GM12878 (cell line): ENCODE measurements around the gene RALGPS1. TPM values are rescaled to one million over a fixed set of nuclear protein-coding genes. Genes with fewer than 3 reads are reported as not detected.

Experiments
- ATAC-seq: fragments of 200-7000 bp; cut with Tn5 transposase; 3 replicates; pipeline ENCODE4 v1.9.1; 2020; ENCODE audit warnings: mild to moderate bottlenecking, moderate library complexity
- BruUV-seq: library from RNA; stranded (reverse); fragments of 400-500 nt; replicated peaks from 2 replicates; lab custom pipeline; 2021; lab: Mats Ljungman, UMichigan
- CTCF ChIA-PET: fragments of 300-600 bp; sonication (Branson Sonifier 250); formaldehyde crosslinking; extraction: SDS; loops from one replicate; lab custom pipeline; 2021; ENCODE audit warnings: inconsistent platforms; lab: Yijun Ruan, JAX
- POLR2A ChIA-PET: fragments of 350-600 bp; formaldehyde crosslinking; extraction: SDS; loops from one replicate; lab custom pipeline; 2021; ENCODE audit warnings: inconsistent platforms; lab: Charles Lee
- RAD21 ChIA-PET: fragments of 300-600 bp; sonication (Branson Sonifier 250); formaldehyde crosslinking; loops from one replicate; lab custom pipeline; 2023; ENCODE audit warnings: antibody characterized with exemption; ENCODE audit not compliant: unreplicated experiment; lab: Charles Lee
- SMC1A ChIA-PET: fragments of 300-600 bp; sonication (Branson Sonifier 250); formaldehyde crosslinking; loops from one replicate; lab custom pipeline; 2023; ENCODE audit not compliant: unreplicated experiment, uncharacterized antibody; lab: Charles Lee
- DNase-seq: peaks from one replicate; pipeline ENCODE4 v3.0.0-alpha.2; 2011; ENCODE audit warnings: low read depth, low spot score
- FAIRE-seq: peaks from 3 replicates; lab custom pipeline; 2011; peaks lifted over from hg19 to GRCh38; lab: Jason Lieb, UNC
- H2AFZ ChIP-seq: 2 replicates; pipeline ENCODE4 v1.6.0; 2011; ENCODE audit warnings: low read depth, low read length, control low read depth; ENCODE audit not compliant: control insufficient read depth
- H3K27ac ChIP-seq: 2 replicates; pipeline ENCODE4 v1.5.1; 2011; ENCODE audit warnings: control low read depth; ENCODE audit not compliant: control insufficient read depth, insufficient read depth
- H3K27me3 ChIP-seq, 2 experiments: replicated peaks in 1 of 2; 2 replicates each; pipeline versions ENCODE4 v1.6.0 to v1.6.1; 2011; ENCODE audit warnings: low read length in 1 of 2; ENCODE audit not compliant: control insufficient read depth in 2 of 2, insufficient read depth in 2 of 2
- H3K36me3 ChIP-seq, 2 experiments: 2 replicates each; pipeline ENCODE4 v1.5.1; 2011; ENCODE audit warnings: low read length in 1 of 2; ENCODE audit not compliant: control insufficient read depth in 2 of 2, insufficient read depth in 2 of 2
- H3K4me1 ChIP-seq: 2 replicates; pipeline ENCODE4 v1.6.1; 2011; ENCODE audit warnings: mild to moderate bottlenecking, low read length, moderate library complexity, mixed read lengths; ENCODE audit not compliant: control insufficient read depth, insufficient read depth
- H3K4me2 ChIP-seq: 2 replicates; pipeline ENCODE4 v1.6.0; 2011; ENCODE audit warnings: control low read depth; ENCODE audit not compliant: control insufficient read depth, insufficient read depth
- H3K4me3 ChIP-seq: fragments of 200-600 bp; sonication (generic); 2 replicates; pipeline ENCODE4 v1.5.1; 2016
- H3K79me2 ChIP-seq: 2 replicates; pipeline ENCODE4 v1.6.0; 2011; ENCODE audit warnings: low read length; ENCODE audit not compliant: control insufficient read depth, insufficient read depth
- H3K9ac ChIP-seq: 2 replicates; pipeline ENCODE4 v1.8.0; 2011; ENCODE audit warnings: low read length, control low read depth, mixed read lengths; ENCODE audit not compliant: control insufficient read depth, insufficient read depth
- H3K9me3 ChIP-seq: replicated peaks from 3 replicates; pipeline ENCODE4 v1.5.1; 2011; ENCODE audit warnings: mild to moderate bottlenecking, low read length; ENCODE audit not compliant: control insufficient read depth, insufficient read depth
- H4K20me1 ChIP-seq: 2 replicates; pipeline ENCODE4 v1.6.0; 2011; ENCODE audit not compliant: control insufficient read depth, insufficient read depth
- EZH2 ChIP-seq: IDR thresholded peaks from 2 replicates; pipeline ENCODE4 v1.6.1; 2012; ENCODE audit warnings: low read depth, mild to moderate bottlenecking, control low read depth, inconsistent platforms, low read length, borderline replicate concordance; ENCODE audit not compliant: control insufficient read depth
- MTA2 ChIP-seq: fragments of 450-650 bp; IDR thresholded peaks from 2 replicates; pipeline ENCODE4 v1.6.1; 2016; ENCODE audit warnings: low read depth, mild to moderate bottlenecking, moderate library complexity
- RB1 ChIP-seq: fragments of 450-650 bp; formaldehyde crosslinking; IDR thresholded peaks from 2 replicates; pipeline ENCODE4 v1.6.1; 2017; ENCODE audit warnings: mild to moderate bottlenecking, borderline replicate concordance
- ZNF217 ChIP-seq: fragments of 450-650 bp; IDR thresholded peaks from 2 replicates; pipeline ENCODE4 v1.6.1; 2017; ENCODE audit warnings: antibody characterized with exemption, mild to moderate bottlenecking
- WGBS: methylation state at CpG from one replicate; pipeline ENCODE4 v1.1.6; 2016; ENCODE audit warnings: low lambda C conversion rate; ENCODE audit not compliant: insufficient replicate concordance, insufficient coverage; ENCODE audit errors: missing lambda C conversion rate; 5-methylcytosine and 5-hydroxymethylcytosine counted together
- in situ Hi-C: fragments of 300-500 bp; cut with MboI; formaldehyde crosslinking; loops from 9 replicates; pipeline ENCODE4 v1.14.3; 2018; ENCODE audit warnings: mixed read lengths
- intact Hi-C: fragments of 100-400 bp; cut with micrococcal nuclease; formaldehyde crosslinking; loops from one replicate; pipeline ENCODE4 v1.14.2; 2022; ENCODE audit not compliant: unreplicated experiment
- polyA plus RNA-seq, 11 experiments: library from polyadenylated mRNA; depleted of rRNA in 4 of 11; unstranded in 6 of 11; stranded (reverse) in 5 of 11; fragments of >200 nt; fragmentation: Nextera tagmentation in 4 of 11; fragmentation: Illumina TruSeq in 1 of 11; extraction: Ambion mirVana in 4 of 11; extraction: Trizol in 1 of 11; gene quantifications; 1 replicate in 1 of 11; 2 replicates in 10 of 11; pipeline versions ENCODE4 v1.2.1 to v1.2.3, GENCODE V29; 2011 to 2016; ENCODE audit warnings: inconsistent platforms in 2 of 11, missing spikeins in 2 of 11, low read depth in 1 of 11
- total RNA-seq, 4 experiments: library from RNA; depleted of rRNA in 3 of 4; stranded (reverse); fragments of >200 nt in 3 of 4; fragmentation: Illumina TruSeq in 1 of 4; extraction: Trizol in 1 of 4; gene quantifications; 2 replicates each; pipeline versions ENCODE4 v1.2.1 to v1.2.3, GENCODE V29; 2013 to 2021
- TF ChIP-seq, protein P1 (sequence below): IDR thresholded peaks from 2 replicates; pipeline ENCODE4 v1.6.1; 2012; ENCODE audit warnings: low read depth, low read length, improper control_type of control experiment
- TF ChIP-seq, protein P2 (sequence below): IDR thresholded peaks from 2 replicates; pipeline ENCODE4 v1.6.1; 2012; ENCODE audit warnings: low read depth, low read length, improper control_type of control experiment
- TF ChIP-seq, protein P3 (sequence below): IDR thresholded peaks from 2 replicates; pipeline ENCODE4 v1.6.1; 2012; ENCODE audit warnings: low read length, inconsistent platforms
- TF ChIP-seq, protein P4 (sequence below), 3 experiments: IDR thresholded peaks in 2 of 3; conservative IDR thresholded peaks in 1 of 3; 2 replicates each; pipeline ENCODE4 v1.5.1; 2011; ENCODE audit warnings: low read depth in 3 of 3, low read length in 3 of 3, mild to moderate bottlenecking in 3 of 3, control low read depth in 2 of 3, moderate library complexity in 2 of 3, inconsistent platforms in 1 of 3, mixed read lengths in 1 of 3; ENCODE audit not compliant: control insufficient read depth in 2 of 3, insufficient read depth in 1 of 3; ENCODE audit errors: extremely low read depth in 1 of 3
- TF ChIP-seq, protein P5 (sequence below): IDR thresholded peaks from 2 replicates; pipeline ENCODE4 v1.6.1; 2011; ENCODE audit warnings: low read depth, low read length, improper control_type of control experiment, borderline replicate concordance
- TF ChIP-seq, protein P6 (sequence below): IDR thresholded peaks from 2 replicates; pipeline ENCODE4 v1.6.1; 2012; ENCODE audit warnings: improper control_type of control experiment, low read depth, low read length; ENCODE audit not compliant: insufficient replicate concordance

The RALGPS1 gene
- total and polyA plus RNA-seq, 10 of the 15 experiments (the other 5 are each of a cell fraction or from before 2014, with no cell fraction given): 0.13 to 5.6 (median 2.7) TPM

DNA sequence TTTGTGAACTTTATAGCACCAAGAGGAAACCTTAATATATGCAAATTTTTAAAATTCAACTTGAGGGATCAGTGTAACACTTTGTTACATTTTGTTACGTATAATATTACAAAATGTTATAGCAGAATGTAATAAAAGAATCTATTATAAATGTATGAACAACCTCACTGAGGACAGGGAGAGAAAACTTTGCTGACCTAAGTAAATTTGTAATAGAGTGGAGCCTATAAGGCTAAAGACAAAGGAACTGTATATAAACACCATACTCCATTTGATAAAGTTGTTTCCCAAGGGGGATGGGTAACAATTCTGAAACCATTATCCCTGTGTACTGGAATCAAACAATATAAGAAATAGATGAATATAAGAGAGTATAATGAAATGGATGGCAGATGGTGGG is 130.6 kb downstream of the RALGPS1 start:
- no peak overlapping the region for H2AFZ ChIP-seq
- H3K27ac ChIP-seq: no peak overlapping the region
- no peak overlapping the region for H3K4me2 ChIP-seq
- H4K20me1 ChIP-seq: 0 out of 2 replicates have a peak, but pooled peaks cover 2% of the 10 kb centered on the region
- H3K9me3 ChIP-seq: no peaks in the 10 kb centered on the region
- ChIA-PET SMC1A (interaction anchor here (0.8 kb wide), 1 partner anchor 14 kb away, joined by 3 read pairs; no protein-coding TSS in a partner anchor), RAD21 (interaction anchor here (1.9 kb wide), 1 partner anchor 121 kb away, joined by 4 read pairs; no protein-coding TSS in a partner anchor), POLR2A (no interaction called here), CTCF (no interaction called here)
- H3K9ac ChIP-seq: no peak overlapping the region
- no peak overlapping the region for H3K4me3 ChIP-seq
- intact Hi-C loops (no loop called here), in situ Hi-C loops (no loop called here)
- no TSS peak for BruUV-seq
- peaks cover 12% of the 10 kb centered on the region for H3K4me1 ChIP-seq
- DNase-seq: no peak
- H3K36me3 ChIP-seq: no peaks in the 10 kb centered on the region
- H3K79me2 ChIP-seq: no peaks in the 10 kb centered on the region
- H3K27me3 ChIP-seq: no peaks in the 10 kb centered on the region
- no peak for ATAC-seq
- 79% methylated on average over 1 of the region's 1 CpG for WGBS
- no peak for FAIRE-seq
- TF ChIP-seq RB1 (no peak), MTA2 (no peak), ZNF217 (no peak), EZH2 (no peak)
- TF ChIP-seq, protein P1, sequence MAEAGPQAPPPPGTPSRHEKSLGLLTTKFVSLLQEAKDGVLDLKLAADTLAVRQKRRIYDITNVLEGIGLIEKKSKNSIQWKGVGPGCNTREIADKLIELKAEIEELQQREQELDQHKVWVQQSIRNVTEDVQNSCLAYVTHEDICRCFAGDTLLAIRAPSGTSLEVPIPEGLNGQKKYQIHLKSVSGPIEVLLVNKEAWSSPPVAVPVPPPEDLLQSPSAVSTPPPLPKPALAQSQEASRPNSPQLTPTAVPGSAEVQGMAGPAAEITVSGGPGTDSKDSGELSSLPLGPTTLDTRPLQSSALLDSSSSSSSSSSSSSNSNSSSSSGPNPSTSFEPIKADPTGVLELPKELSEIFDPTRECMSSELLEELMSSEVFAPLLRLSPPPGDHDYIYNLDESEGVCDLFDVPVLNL: no peak
- TF ChIP-seq, protein P2, sequence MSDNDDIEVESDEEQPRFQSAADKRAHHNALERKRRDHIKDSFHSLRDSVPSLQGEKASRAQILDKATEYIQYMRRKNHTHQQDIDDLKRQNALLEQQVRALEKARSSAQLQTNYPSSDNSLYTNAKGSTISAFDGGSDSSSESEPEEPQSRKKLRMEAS: no peak
- TF ChIP-seq, protein P3, sequence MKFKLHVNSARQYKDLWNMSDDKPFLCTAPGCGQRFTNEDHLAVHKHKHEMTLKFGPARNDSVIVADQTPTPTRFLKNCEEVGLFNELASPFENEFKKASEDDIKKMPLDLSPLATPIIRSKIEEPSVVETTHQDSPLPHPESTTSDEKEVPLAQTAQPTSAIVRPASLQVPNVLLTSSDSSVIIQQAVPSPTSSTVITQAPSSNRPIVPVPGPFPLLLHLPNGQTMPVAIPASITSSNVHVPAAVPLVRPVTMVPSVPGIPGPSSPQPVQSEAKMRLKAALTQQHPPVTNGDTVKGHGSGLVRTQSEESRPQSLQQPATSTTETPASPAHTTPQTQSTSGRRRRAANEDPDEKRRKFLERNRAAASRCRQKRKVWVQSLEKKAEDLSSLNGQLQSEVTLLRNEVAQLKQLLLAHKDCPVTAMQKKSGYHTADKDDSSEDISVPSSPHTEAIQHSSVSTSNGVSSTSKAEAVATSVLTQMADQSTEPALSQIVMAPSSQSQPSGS: no peak
- TF ChIP-seq, protein P4, sequence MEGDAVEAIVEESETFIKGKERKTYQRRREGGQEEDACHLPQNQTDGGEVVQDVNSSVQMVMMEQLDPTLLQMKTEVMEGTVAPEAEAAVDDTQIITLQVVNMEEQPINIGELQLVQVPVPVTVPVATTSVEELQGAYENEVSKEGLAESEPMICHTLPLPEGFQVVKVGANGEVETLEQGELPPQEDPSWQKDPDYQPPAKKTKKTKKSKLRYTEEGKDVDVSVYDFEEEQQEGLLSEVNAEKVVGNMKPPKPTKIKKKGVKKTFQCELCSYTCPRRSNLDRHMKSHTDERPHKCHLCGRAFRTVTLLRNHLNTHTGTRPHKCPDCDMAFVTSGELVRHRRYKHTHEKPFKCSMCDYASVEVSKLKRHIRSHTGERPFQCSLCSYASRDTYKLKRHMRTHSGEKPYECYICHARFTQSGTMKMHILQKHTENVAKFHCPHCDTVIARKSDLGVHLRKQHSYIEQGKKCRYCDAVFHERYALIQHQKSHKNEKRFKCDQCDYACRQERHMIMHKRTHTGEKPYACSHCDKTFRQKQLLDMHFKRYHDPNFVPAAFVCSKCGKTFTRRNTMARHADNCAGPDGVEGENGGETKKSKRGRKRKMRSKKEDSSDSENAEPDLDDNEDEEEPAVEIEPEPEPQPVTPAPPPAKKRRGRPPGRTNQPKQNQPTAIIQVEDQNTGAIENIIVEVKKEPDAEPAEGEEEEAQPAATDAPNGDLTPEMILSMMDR (IDR thresholded peaks at IDR 0.05 in 2 of 3, conservative IDR thresholded peaks at IDR 0.05 in 1 of 3; ENCODE audit: control insufficient read depth in 2 of 3, extremely low read depth in 1 of 3, insufficient read depth in 1 of 3, low read depth in 3 of 3, low read length in 3 of 3): no peak
- TF ChIP-seq, protein P5, sequence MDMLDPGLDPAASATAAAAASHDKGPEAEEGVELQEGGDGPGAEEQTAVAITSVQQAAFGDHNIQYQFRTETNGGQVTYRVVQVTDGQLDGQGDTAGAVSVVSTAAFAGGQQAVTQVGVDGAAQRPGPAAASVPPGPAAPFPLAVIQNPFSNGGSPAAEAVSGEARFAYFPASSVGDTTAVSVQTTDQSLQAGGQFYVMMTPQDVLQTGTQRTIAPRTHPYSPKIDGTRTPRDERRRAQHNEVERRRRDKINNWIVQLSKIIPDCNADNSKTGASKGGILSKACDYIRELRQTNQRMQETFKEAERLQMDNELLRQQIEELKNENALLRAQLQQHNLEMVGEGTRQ: no peak
- TF ChIP-seq, protein P6, sequence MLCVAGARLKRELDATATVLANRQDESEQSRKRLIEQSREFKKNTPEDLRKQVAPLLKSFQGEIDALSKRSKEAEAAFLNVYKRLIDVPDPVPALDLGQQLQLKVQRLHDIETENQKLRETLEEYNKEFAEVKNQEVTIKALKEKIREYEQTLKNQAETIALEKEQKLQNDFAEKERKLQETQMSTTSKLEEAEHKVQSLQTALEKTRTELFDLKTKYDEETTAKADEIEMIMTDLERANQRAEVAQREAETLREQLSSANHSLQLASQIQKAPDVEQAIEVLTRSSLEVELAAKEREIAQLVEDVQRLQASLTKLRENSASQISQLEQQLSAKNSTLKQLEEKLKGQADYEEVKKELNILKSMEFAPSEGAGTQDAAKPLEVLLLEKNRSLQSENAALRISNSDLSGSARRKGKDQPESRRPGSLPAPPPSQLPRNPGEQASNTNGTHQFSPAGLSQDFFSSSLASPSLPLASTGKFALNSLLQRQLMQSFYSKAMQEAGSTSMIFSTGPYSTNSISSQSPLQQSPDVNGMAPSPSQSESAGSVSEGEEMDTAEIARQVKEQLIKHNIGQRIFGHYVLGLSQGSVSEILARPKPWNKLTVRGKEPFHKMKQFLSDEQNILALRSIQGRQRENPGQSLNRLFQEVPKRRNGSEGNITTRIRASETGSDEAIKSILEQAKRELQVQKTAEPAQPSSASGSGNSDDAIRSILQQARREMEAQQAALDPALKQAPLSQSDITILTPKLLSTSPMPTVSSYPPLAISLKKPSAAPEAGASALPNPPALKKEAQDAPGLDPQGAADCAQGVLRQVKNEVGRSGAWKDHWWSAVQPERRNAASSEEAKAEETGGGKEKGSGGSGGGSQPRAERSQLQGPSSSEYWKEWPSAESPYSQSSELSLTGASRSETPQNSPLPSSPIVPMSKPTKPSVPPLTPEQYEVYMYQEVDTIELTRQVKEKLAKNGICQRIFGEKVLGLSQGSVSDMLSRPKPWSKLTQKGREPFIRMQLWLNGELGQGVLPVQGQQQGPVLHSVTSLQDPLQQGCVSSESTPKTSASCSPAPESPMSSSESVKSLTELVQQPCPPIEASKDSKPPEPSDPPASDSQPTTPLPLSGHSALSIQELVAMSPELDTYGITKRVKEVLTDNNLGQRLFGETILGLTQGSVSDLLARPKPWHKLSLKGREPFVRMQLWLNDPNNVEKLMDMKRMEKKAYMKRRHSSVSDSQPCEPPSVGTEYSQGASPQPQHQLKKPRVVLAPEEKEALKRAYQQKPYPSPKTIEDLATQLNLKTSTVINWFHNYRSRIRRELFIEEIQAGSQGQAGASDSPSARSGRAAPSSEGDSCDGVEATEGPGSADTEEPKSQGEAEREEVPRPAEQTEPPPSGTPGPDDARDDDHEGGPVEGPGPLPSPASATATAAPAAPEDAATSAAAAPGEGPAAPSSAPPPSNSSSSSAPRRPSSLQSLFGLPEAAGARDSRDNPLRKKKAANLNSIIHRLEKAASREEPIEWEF: no peak
